DLD1 (cell line): Measurements from ENCODE around the gene PATL2.

Experiments
- in situ Hi-C: cut with HindIII; loops from 2 replicates; pipeline ENCODE4 v1.10.0; 2017; ENCODE audit warnings: low sequenced_read_pairs

The PATL2 gene

DNA sequence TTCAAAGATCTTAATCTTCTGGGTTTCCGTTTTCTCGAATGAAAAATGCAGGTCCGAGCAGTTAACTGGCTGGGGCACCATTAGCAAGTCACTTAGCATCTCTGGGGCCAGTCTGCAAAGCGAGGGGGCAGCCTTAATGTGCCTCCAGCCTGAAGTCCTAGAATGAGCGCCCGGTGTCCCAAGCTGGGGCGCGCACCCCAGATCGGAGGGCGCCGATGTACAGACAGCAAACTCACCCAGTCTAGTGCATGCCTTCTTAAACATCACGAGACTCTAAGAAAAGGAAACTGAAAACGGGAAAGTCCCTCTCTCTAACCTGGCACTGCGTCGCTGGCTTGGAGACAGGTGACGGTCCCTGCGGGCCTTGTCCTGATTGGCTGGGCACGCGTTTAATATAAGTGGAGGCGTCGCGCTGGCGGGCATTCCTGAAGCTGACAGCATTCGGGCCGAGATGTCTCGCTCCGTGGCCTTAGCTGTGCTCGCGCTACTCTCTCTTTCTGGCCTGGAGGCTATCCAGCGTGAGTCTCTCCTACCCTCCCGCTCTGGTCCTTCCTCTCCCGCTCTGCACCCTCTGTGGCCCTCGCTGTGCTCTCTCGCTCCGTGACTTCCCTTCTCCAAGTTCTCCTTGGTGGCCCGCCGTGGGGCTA lies at the start of gene PATL2, which contains the start of gene B2M:
TSS of gene PATL2 (minus strand) at position 228 of the 647 bp plus-strand sequence. CDS start 34,833 bp downstream, outside the sequence.
TSS of gene B2M (plus strand) at position 422 of the 647 bp plus-strand sequence. CDS start at position 452, 30 bp downstream.
- in situ Hi-C loops: no loop called here

DNA sequence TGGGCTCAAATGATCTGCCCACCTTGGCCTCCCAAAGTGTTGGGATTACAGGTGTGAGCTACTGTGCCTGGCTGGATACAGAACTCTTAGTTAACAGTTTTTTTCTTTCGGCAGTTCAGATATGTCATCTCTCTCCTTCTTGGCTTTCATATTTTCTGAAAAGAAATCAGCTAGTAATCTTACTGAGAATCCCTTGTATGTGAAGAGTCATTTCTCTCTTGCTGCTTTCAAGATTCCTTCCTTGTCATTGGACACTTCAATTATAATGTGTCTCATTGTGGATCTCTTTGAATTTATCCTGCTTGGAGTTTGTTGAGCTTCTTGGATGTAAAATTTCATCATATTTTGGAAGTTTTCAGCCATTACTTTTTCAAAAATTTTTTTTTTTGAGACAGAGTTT lies 42.2 kb upstream of the PATL2 start:
- in situ Hi-C loops: no loop called here

DNA sequence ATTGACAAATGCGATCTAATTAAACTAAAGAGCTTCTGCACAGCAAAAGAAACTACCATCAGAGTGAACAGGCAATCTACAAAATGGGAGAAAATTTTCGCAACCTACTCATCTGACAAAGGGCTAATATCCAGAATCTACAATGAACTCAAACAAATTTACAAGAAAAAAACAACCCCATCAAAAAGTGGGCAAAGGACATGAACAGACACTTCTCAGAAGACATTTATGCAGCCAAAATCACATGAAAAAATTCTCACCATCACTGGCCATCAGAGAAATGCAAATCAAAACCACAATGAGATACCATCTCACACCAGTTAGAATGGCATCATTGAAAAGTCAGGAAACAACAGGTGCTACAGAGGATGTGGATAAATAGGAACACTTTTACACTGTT lies 32.3 kb upstream of the PATL2 start:
- in situ Hi-C loops: loop anchor here (25.0 kb wide), 1 partner anchor 156 kb away; no protein-coding TSS in a partner anchor

DNA sequence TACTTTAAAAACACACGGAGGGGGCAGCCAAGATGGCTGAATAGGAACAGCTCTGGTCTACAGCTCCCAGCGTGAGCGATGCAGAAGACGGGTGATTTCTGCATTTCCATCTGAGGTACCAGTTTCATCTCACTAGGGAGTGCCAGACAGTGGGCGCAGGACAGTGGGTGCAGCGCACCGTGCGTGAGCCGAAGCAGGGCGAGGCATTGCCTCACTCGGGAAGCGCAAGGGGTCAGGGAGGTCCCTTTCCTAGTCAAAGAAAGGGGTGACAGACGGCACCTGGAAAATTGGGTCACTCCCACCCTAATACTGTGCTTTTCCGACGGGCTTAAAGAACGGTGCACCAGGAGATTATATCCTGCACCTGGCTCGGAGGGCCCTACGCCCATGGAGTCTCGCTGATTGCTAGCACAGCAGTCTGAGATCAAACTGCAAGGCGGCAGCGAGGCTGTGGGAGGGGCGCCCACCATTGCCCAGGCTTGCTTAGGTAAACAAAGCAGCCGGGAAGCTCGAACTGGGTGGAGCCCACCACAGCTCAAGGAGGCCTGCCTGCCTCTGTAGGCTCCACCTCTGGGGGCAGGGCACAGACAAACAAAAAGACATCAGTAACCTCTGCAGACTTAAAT lies 28.2 kb upstream of the PATL2 start:
- in situ Hi-C loops: loop anchor here (25.0 kb wide), 1 partner anchor 152 kb away; no protein-coding TSS in a partner anchor

DNA sequence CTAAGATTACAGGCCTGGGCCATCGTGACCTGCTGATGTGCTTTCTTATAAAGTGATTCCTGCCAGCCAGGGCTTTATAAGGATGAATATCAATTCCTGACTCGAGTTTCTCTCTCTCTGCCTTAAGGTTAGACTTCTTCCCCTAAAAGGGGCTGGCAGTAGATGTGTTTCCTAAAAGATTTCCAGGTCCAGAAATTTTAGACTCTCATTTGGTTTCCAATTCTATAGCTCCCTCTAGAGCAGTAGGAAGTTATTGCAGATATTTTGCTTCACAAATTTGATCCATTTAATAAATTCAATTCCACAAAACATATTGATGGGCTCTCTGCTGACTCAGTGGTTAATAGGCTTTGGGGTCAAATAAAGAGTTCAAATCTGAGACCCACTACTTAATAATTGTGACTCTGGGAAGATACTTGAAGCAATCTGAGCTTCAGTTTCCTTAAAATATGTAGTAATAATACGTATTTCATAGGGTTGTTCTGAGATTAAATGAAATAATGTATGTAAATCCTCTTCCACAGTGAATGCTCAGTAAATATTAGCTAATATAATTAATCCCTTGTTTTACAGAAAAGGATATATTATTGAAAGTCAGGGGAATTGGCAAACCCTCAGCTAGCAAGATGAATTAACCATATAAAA lies 27.3 kb upstream of the PATL2 start:
- in situ Hi-C loops: loop anchor here (25.0 kb wide), 1 partner anchor 151 kb away; no protein-coding TSS in a partner anchor

DNA sequence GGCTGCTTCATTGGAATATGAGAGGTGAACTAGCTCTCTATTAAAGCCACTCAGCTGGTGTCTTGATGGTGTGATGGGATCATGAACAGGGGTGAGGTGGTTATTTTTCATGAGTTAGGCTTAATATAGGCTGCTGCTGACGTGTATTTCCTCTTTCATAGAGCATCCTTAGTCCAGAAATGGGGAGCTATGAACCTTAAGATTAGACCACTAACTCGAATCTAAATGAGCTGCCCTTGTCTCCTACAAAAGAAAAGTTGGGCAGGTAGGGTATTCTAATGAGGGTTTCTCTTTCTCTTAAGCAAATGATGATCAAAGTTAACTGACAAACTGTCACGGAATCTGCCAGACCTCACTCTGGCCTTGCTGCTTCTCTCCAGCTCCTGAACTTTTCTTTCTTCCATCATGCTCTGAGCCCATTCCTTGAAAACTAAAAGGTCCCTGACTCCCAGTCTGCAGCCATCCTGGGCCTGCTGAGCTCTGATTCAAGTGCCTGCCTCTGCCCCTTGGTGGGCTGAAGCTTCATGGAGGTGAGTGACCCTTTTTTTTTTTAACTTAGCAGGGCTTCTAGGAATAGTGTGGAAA lies 25.1 kb upstream of the PATL2 start, which contains the start of gene TRIM69:
TSS of gene TRIM69 (plus strand) at position 348 of the 585 bp plus-strand sequence. CDS start at position 525, 177 bp downstream.
- in situ Hi-C loops: loop anchor here (25.0 kb wide), 1 partner anchor 149 kb away; no protein-coding TSS in a partner anchor

DNA sequence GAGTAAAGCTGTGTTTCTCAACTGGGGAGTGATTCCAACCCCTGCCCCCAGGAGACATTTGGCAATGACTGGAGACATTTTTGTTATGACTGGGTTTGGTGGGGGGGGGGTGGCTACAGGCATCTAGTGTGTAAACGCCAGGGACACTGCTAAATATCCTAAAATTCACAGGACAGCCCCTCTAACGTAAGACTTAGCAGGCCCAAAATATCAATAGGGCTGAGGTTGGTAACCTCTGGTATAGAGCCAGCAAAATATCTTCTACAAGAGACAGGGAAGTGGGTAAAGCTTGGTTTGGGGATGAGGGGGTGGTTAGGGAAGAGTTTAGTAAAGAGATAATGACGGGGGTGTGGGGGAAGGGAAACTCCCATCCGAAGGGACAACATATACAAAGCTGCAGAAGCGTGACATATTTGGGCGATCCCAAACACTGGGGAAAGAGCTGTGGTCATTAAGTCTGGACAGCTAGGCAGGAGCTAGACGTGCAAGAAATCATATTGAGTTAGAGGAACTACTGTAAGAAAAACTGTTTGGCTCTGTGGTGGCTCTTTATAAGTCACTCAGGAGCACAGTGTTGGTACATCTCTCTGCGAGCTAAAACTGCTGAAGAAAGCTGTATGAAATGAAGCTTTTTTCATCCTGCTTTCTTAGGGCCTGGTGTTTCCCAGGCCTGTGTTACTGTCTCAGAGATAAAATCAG lies 24.5 kb upstream of the PATL2 start:
- in situ Hi-C loops: loop anchor here (25.0 kb wide), 1 partner anchor 148 kb away; no protein-coding TSS in a partner anchor

DNA sequence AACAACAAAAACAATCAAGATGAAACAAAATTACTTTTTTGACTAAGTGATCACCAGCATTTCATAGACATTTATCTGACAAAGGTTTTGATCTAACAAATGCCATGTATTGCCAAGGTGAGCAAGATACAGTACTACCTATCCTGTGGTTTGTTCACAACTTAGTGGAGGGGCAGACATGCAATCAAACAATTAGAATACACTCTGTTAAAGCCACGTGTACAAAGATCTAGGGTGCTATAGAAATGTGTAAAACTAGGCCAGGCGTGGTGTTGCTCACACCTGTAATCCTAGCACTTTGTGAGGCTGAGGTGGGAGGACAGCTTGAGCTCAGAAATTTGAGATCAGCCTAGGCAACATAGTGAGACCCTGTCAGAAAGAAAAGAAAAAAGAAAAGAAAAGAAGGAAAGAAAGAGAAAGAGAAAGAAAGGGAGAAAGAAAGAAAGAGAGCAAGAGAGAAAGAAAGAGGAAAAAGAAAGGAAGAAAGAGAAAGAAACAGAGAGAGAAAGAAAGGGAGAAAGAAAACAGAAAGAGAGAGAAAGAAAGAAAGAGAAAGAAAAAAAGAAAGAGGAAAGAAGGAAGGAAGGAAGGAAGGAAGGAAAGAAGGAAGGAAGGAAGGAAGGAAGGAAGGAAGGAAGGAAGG lies 23.8 kb upstream of the PATL2 start:
- in situ Hi-C loops: loop anchor here (25.0 kb wide), 1 partner anchor 148 kb away; no protein-coding TSS in a partner anchor

DNA sequence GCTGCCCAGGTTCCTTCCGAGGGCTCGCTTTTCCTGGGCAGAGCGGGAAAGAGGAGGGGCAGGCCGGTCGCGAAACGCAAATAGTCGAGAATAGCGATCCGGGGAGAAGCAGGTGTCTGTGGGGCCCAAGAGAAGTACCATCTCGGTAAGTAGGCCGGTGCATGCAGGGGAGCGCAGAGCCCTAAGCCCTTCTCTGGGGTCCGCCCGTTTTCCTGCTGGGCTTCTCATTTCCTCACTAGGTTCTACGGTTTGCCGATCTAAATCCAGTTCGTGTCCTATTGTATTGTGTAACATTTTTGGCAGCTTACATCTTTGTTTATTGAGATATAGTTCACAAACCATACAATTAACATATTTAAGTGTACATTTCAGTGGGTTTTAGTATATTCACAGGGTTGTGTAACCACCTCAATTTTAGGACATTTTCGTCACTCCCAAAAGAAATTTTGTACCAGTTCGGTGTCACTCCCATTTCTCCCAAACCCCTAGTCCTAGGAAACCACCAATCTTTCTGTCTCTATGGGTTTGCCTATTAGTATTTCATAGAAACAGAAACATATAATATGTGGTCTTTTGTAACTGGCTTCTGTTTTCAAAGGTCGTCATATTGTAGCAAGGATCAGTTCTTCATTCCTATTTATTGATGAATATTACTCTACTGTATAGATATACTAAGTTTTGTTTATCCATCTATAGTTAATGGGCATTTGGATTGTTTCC lies 18.4 kb upstream of the PATL2 start:
- in situ Hi-C loops: loop anchor here (10.0 to 25.0 kb wide), 2 partner anchors 65 to 142 kb away; partner anchors contain the start of gene SPG11

DNA sequence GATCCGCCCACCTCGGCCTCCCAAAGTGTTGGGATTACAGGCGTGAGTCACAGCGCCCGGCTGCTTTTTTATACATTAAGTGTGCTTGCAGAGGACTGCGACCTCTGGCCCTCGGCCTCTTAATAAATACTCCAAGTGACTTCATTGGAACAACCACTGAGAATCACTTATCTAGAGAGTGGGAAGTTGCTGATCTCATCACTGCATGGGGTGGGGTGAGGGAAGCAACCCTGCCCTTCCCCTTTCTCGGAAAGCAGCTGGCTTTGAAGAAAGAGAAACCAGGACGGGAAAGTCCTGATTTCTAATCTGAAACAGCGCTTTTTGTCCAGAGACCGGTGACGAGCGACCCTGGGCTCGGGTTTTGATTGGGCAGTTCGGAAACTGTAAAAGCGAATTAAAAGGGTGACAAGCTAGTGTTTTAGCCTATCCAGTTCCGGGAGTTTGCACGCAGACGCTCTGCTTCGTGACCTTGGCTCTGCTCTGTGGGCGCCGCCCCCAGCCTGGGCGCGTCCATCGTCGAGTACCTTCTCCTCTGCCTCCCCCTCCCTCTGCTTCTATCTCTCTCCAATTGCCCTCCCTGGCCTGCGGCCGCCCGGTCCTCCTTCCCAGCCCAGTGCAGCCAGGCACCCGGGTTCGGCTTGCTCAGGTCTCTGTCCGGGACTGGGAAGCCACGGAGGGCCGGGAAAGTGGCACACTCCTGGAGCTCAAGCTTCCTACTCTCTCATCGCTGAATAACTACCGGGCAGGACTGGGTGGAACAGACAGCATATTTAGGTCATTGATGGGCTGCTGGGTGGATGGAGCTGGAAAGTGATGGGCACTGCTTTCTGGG lies 17.7 kb upstream of the PATL2 start:
- in situ Hi-C loops: loop anchor here (10.0 to 25.0 kb wide), 2 partner anchors 64 to 141 kb away; partner anchors contain the start of gene SPG11

DNA sequence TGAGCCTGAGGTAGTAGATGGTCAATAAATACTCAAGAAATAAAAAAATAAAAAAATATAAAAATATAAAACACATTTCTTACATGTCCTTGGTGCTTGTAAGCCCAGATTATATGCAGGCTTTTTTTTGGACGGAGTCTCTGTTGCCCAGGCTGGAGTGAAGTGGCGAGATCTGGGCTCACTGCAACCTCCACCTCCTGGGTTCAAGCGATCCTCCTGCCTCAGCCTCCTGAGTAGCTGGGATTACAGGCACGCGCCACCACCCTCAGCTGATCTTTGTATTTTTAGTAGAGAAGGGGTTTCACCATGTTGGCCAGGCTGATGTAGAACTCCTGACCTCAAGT lies 17.1 kb upstream of the PATL2 start:
- in situ Hi-C loops: loop anchor here (10.0 to 25.0 kb wide), 2 partner anchors 63 to 141 kb away; partner anchors contain the start of gene SPG11

DNA sequence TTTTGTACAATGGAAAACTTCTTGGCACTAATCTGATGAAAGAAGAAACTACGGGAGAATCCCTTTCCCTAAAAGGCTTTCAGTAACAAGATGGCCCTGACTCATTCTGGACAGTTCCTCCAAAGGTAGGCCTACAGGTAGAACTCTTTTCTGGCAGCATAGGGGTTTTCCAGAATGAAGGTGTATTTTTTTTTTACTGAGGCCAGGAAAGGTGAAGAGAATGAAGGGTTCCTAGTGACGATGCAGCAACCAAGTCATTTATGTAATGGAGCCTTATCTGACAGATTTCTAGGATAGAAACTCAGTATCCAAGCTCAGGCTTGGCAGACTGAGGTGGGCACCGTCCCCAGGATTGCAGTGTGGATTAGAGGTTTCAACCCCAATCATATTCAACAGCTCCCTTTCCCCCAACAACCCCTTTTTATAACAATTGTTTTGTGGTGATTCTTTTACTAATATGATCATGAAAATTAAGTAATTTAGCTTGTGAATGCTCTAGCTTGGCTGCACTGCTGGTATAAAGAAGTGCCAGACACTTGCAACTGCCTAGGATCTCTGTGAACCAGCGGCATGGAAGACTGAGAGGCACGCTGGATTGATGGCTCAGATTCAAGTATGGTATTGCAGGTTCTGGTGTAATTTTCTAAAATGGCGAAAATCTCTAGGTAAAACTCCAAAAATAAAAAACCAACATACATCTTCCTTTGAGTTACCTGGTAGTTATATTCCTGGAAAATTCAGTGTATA lies 16.5 kb upstream of the PATL2 start:
- in situ Hi-C loops: loop anchor here (10.0 to 25.0 kb wide), 2 partner anchors 63 to 140 kb away; partner anchors contain the start of gene SPG11

DNA sequence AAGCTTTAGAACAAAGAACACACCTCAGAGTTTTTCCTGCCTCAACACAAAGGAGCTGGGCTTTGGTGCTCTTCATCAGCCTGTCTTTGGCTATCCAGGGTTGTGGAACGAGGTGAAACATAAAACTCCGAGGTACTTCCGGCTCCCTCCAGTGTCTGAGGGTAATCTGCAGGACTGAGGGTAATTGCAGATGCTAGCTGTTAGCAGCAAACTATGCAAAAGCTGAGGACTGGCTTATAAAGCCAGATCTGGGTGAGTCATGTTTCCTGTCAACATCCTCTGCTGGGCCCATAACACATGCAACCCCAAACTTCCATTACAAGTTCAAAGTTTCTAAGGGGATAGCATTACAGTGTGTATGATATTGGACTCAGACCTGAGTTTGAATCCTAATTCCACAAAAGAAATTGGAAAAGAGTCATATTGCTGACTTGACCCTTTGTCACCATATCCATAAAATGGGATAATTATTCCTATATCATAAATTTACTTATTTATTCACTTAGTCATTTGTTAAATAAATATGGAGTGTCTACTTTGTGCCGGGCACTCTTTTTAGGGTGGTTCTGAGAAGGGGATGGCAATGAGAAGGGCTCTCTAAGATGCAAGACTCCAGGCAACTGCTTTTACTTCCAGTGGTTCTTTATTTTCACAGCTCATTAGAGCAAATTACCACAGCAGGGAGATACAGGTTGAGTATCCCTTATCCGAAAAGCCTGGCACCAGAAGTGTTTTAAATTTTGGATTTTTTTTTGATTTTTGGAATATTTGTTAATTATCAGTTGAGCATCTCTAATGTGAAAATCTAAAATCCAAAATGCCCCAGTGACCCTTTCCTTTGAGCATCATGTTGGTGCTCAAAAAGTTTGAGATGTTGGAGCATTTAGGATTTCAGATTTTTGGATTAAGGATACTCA lies 15.7 kb upstream of the PATL2 start:
- in situ Hi-C loops: loop anchor here (10.0 to 25.0 kb wide), 2 partner anchors 62 to 140 kb away; partner anchors contain the start of gene SPG11

DNA sequence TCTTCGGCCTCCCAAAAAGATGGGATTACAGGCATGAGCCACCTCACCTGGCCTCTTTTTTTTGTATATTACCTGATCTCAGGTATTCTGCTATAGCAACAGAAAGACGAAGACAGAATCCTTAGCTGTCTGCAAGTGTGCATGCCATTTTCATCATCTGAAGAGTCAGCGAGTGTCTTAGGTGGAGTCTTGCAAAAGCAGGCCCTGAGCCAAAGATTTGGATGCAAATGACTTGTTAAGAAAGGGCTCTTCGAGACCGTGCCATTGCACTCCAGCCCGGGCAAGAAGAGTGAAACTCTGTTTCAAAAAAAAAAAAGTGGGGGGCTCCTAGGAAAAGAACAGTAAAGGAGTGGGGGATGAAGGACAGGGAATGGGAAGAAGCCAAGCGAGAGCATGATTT lies 15.0 kb upstream of the PATL2 start:
- in situ Hi-C loops: loop anchor here (10.0 to 25.0 kb wide), 2 partner anchors 61 to 139 kb away; partner anchors contain the start of gene SPG11

DNA sequence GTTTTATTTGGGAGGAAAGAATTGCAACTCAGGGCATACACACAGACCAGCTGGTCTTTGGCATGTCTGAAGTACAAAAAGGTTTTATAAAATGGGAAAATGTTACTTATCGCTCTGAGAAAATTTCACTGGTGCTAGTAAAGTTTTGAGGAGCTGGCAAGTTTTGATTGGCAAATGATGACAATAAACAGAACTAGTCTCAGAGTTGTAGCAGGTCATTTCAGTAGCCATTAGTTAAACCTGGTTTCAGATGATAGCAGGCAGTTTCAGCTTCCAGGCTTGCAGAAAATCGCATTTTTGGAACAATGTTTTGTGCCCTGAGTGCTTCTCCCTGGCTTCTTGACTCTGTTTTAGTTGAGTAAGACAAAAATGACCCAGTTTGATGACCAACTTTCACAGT lies 10.9 kb upstream of the PATL2 start:
- in situ Hi-C loops: loop anchor here (10.0 kb wide), 1 partner anchor 57 kb away; the partner anchor contains the start of gene SPG11
